ENCODE data around the gene TBC1D19. TPM values are rescaled to one million over a fixed set of nuclear protein-coding genes. Genes with fewer than 3 reads are reported as not detected.
"Not testable (repeated sequence)": the region's sequence is repeated elsewhere in the genome, so short reads cannot be mapped to it uniquely, and the experiment has no call there.

TBC1D19 gene
- 10 to 100 TPM; 31.5 to 81.6 TPM for total RNA-seq
- polyA plus RNA-seq (ENCODE audit: insufficient read length in 2 of 2): 10 to 100 TPM; 14.2 to 17.0 TPM
- long read RNA-seq, donor 1, partial matches to known transcripts: 0 of 2 reads
- long read RNA-seq, donor 1, other reads (novel, unspliced or antisense): 0 of 2 reads
- long read RNA-seq, donor 2: 0 reads
- long read RNA-seq, donor 3, partial matches to known transcripts: 0 of 2 reads
- long read RNA-seq, donor 3, other reads (novel, unspliced or antisense): 0 of 2 reads
- long read RNA-seq, donor 4, partial matches to known transcripts: 0 of 5 reads
- long read RNA-seq, donor 4, other reads (novel, unspliced or antisense): 0 of 5 reads

- peak within 1 kb of the TSS; percentile 69 for H3K4me3 ChIP-seq (ENCODE audit: low read depth, low read length)
- 0% methylated on average over 28 of the region's 39 CpGs for WGBS (ENCODE audit: insufficient coverage)
- peaks cover 3% of the 10 kb centered on the region for H3K9me3 ChIP-seq (ENCODE audit: control insufficient read depth, insufficient read depth, low read length)
- peak within 1 kb of the TSS; percentile 76 for H3K27ac ChIP-seq (ENCODE audit: low read depth, low read length)
- DNase-seq (ENCODE audit: low read depth in 4 of 6, low spot score in 6 of 6): peak; percentile 80 to 98 (median 88)
- no peaks in the 10 kb centered on the region for H3K27me3 ChIP-seq (ENCODE audit: control insufficient read depth, insufficient read depth, low read length)
- H3K36me3 ChIP-seq (ENCODE audit: control insufficient read depth, insufficient read depth, low read length): no peaks in the 10 kb centered on the region
- H3K4me1 ChIP-seq (ENCODE audit: control insufficient read depth, insufficient read depth, low read length): no peaks in the 10 kb centered on the region
These were observed at the start of gene TBC1D19 for GRCh38 chr4:26583865-26584652. Gene TBC1D19 (plus strand): TSS chr4:26584084. CDS start chr4:26584194, 110 bp downstream.

- no peaks in the 10 kb centered on the region for H3K4me1 ChIP-seq (ENCODE audit: control insufficient read depth, insufficient read depth, low read length)
- H3K4me3 ChIP-seq (ENCODE audit: low read depth, low read length): no peak overlapping the region
- H3K27ac ChIP-seq (ENCODE audit: low read depth, low read length): no peak overlapping the region
- peak in 1 of 6 donors; percentile 14 for DNase-seq (ENCODE audit: low read depth in 4 of 6, low spot score in 6 of 6)
- no peaks in the 10 kb centered on the region for H3K36me3 ChIP-seq (ENCODE audit: control insufficient read depth, insufficient read depth, low read length)
- H3K27me3 ChIP-seq (ENCODE audit: control insufficient read depth, insufficient read depth, low read length): no peaks in the 10 kb centered on the region
- no peaks in the 10 kb centered on the region for H3K9me3 ChIP-seq (ENCODE audit: control insufficient read depth, insufficient read depth, low read length)
- WGBS (ENCODE audit: insufficient coverage): 49% methylated on average over 3 of the region's 3 CpGs
These were observed 40.9 kb upstream of the TBC1D19 start for GRCh38 chr4:26542991-26543390.

GRCh38 chr4:26544421-26544820 lies 39.5 kb upstream of the TBC1D19 start:
- Histone ChIP-seq H3K4me3 (ENCODE audit: low read depth, low read length) (no peak overlapping the region), H3K27me3 (ENCODE audit: control insufficient read depth, insufficient read depth, low read length) (no peaks in the 10 kb centered on the region), H3K27ac (ENCODE audit: low read depth, low read length) (no peak overlapping the region), H3K36me3 (ENCODE audit: control insufficient read depth, insufficient read depth, low read length) (no peaks in the 10 kb centered on the region), H3K4me1 (ENCODE audit: control insufficient read depth, insufficient read depth, low read length) (no peaks in the 10 kb centered on the region), H3K9me3 (ENCODE audit: control insufficient read depth, insufficient read depth, low read length) (no peaks in the 10 kb centered on the region)
- no CpG with 5 or more reads among the region's 2 CpGs for WGBS (ENCODE audit: insufficient coverage)
- no peak for DNase-seq (ENCODE audit: low read depth in 4 of 6, low spot score in 6 of 6)

- 60% methylated on average over 1 of the region's 1 CpG for WGBS (ENCODE audit: insufficient coverage)
- H3K4me1 ChIP-seq (ENCODE audit: control insufficient read depth, insufficient read depth, low read length); H3K36me3 ChIP-seq (ENCODE audit: control insufficient read depth, insufficient read depth, low read length); H3K9me3 ChIP-seq (ENCODE audit: control insufficient read depth, insufficient read depth, low read length); H3K27ac ChIP-seq (ENCODE audit: low read depth, low read length); H3K4me3 ChIP-seq (ENCODE audit: low read depth, low read length); DNase-seq (ENCODE audit: low read depth in 4 of 6, low spot score in 6 of 6); H3K27me3 ChIP-seq (ENCODE audit: control insufficient read depth, insufficient read depth, low read length): not testable (repeated sequence)
These were observed 35.5 kb upstream of the TBC1D19 start for GRCh38 chr4:26548379-26548778.

- Histone ChIP-seq H3K27me3 (ENCODE audit: control insufficient read depth, insufficient read depth, low read length) (no peaks in the 10 kb centered on the region), H3K9me3 (ENCODE audit: control insufficient read depth, insufficient read depth, low read length) (no peaks in the 10 kb centered on the region), H3K4me1 (ENCODE audit: control insufficient read depth, insufficient read depth, low read length) (no peaks in the 10 kb centered on the region), H3K4me3 (ENCODE audit: low read depth, low read length) (no peak overlapping the region), H3K27ac (ENCODE audit: low read depth, low read length) (no peak overlapping the region), H3K36me3 (ENCODE audit: control insufficient read depth, insufficient read depth, low read length) (no peaks in the 10 kb centered on the region)
- peak in 1 of 6 donors; percentile 31 for DNase-seq (ENCODE audit: low read depth in 4 of 6, low spot score in 6 of 6)
These were observed 26.7 kb upstream of the TBC1D19 start for GRCh38 chr4:26557164-26557563.

- Histone ChIP-seq H3K27me3 (ENCODE audit: control insufficient read depth, insufficient read depth, low read length) (no peaks in the 10 kb centered on the region), H3K36me3 (ENCODE audit: control insufficient read depth, insufficient read depth, low read length) (no peaks in the 10 kb centered on the region), H3K4me1 (ENCODE audit: control insufficient read depth, insufficient read depth, low read length) (no peaks in the 10 kb centered on the region), H3K4me3 (ENCODE audit: low read depth, low read length) (no peak overlapping the region), H3K9me3 (ENCODE audit: control insufficient read depth, insufficient read depth, low read length) (no peaks in the 10 kb centered on the region), H3K27ac (ENCODE audit: low read depth, low read length) (no peak overlapping the region)
- DNase-seq (ENCODE audit: low read depth in 4 of 6, low spot score in 6 of 6): no peak
- WGBS (ENCODE audit: insufficient coverage): no CpG with 5 or more reads among the region's 3 CpGs
These were observed 25.6 kb upstream of the TBC1D19 start for GRCh38 chr4:26558166-26558895.

- peak in 1 of 6 donors; percentile 29 for DNase-seq (ENCODE audit: low read depth in 4 of 6, low spot score in 6 of 6)
- H3K4me1 ChIP-seq (ENCODE audit: control insufficient read depth, insufficient read depth, low read length): no peaks in the 10 kb centered on the region
- H3K9me3 ChIP-seq (ENCODE audit: control insufficient read depth, insufficient read depth, low read length): no peaks in the 10 kb centered on the region
- H3K4me3 ChIP-seq (ENCODE audit: low read depth, low read length): no peak overlapping the region
- H3K36me3 ChIP-seq (ENCODE audit: control insufficient read depth, insufficient read depth, low read length): no peaks in the 10 kb centered on the region
- no peak overlapping the region for H3K27ac ChIP-seq (ENCODE audit: low read depth, low read length)
- H3K27me3 ChIP-seq (ENCODE audit: control insufficient read depth, insufficient read depth, low read length): no peaks in the 10 kb centered on the region
These were observed 17.8 kb upstream of the TBC1D19 start for GRCh38 chr4:26566133-26566532.

- Histone ChIP-seq H3K27me3 (ENCODE audit: control insufficient read depth, insufficient read depth, low read length) (no peaks in the 10 kb centered on the region), H3K4me3 (ENCODE audit: low read depth, low read length) (no peak overlapping the region), H3K27ac (ENCODE audit: low read depth, low read length) (no peak overlapping the region), H3K4me1 (ENCODE audit: control insufficient read depth, insufficient read depth, low read length) (no peaks in the 10 kb centered on the region), H3K36me3 (ENCODE audit: control insufficient read depth, insufficient read depth, low read length) (no peaks in the 10 kb centered on the region), H3K9me3 (ENCODE audit: control insufficient read depth, insufficient read depth, low read length) (no peaks in the 10 kb centered on the region)
- DNase-seq (ENCODE audit: low read depth in 4 of 6, low spot score in 6 of 6): no peak
- WGBS (ENCODE audit: insufficient coverage): no CpG with 5 or more reads among the region's 3 CpGs
These were observed 15.4 kb upstream of the TBC1D19 start for GRCh38 chr4:26568446-26568994.

GRCh38 chr4:26570596-26570995 lies 13.3 kb upstream of the TBC1D19 start:
- Histone ChIP-seq H3K4me3 (ENCODE audit: low read depth, low read length) (no peak overlapping the region), H3K36me3 (ENCODE audit: control insufficient read depth, insufficient read depth, low read length) (no peaks in the 10 kb centered on the region), H3K4me1 (ENCODE audit: control insufficient read depth, insufficient read depth, low read length) (no peaks in the 10 kb centered on the region), H3K27me3 (ENCODE audit: control insufficient read depth, insufficient read depth, low read length) (no peaks in the 10 kb centered on the region), H3K27ac (ENCODE audit: low read depth, low read length) (no peak overlapping the region), H3K9me3 (ENCODE audit: control insufficient read depth, insufficient read depth, low read length) (no peaks in the 10 kb centered on the region)
- DNase-seq (ENCODE audit: low read depth in 4 of 6, low spot score in 6 of 6): no peak
- 83% methylated on average over 1 of the region's 3 CpGs for WGBS (ENCODE audit: insufficient coverage)
